ENCODE data around the gene NADK.

NADK gene

DNA sequence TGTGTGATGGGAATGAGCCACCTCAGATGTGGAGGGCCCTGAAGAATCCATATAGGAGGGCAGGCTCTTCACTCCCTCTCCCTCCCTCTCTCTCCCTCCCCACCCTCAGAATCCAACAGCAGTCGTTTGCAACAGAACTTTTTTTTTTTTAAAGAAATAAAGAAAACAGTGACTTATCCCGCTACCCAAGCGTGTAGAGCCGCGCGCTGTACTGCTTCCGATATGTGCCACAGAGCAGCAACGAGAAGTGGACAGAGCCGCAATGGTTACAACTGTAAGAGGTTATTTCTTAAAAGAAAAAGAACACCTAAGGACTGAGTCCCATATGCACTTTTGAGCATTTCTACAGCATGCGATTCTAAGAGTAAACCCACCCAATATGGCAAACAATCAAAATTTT, 7.4 kb upstream of the NADK start:
- no peak for DNase-seq

DNA sequence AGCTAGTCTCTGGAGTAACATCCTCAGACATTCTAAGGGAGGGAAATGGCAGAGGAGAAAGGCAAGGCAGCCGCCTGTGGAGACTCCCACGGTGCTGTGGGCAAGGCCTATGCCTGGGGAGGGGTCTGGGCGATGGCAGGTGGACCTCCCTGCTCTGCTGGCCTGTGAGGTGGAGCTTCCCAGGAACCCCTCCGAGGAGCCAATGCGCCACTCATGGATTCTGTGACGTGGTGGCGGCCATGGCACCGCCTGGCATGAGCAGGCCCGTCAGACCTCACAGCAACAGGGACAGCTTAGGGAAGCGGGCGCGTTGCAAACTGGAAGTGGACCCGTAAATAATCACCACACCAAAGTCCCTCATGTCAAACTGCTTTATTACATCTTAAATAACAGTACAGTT, 6.7 kb upstream of the NADK start:
- no peak for DNase-seq

DNA sequence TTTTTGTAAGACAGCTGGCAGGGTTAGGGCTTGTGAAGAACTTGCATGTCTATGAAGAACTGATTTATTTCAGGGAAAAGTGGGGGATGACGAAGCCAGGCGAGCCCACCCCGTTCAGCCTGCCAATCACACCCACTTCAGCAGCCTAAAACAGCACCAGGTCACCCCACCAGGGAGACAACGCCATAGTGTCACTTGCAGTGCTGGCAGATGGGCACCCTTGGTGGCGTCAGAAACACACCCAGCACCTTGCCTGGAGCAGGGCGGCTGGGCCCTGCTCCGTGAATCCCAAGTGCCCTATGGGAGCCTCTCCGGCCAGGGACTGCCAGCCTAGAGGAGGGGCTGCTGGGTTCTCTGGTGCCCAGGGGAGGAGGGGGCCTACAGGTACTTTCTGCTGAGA, 5.0 kb upstream of the NADK start:
- DNase-seq = no peak

DNA sequence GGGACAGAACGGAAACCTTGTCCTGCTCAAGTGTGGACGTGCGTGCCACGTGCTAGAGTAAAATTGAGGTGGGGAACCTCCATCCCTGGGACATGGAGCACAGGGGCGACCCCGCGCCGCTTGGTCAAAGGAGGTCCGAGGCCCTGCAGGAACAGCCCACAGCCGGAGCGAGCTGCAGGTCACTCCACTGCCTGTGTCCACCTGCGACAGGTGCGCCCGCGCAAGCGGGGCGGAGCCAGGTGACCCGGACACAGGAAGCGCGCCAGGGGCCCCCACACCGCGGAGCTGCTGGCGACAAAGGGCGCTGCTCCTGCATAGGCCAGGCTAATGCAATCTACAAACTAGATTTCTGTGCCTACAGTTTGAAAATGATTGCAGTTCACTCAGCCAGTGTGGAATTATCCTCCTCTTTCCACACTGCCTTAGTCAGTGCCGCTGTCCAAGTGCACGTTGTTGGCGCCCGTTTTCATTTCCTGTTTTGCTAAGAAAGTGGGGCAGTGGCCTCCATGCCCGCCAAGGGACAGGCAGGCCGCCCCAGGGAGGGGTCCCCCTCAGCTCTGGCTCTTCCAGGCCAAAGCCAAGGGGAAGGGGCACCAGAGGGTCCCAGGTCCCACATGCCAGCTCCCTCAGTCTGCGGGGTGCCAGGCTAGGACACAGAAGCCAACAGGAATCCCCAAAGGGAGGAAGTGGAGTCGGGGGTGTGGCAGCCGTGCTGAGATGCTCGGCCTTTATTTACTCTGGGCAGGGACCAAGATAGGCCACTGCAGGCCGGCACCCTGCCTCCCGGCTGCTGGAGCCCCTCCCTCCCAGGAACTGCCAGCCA, 4.3 kb upstream of the NADK start:
- no peak for DNase-seq

DNA sequence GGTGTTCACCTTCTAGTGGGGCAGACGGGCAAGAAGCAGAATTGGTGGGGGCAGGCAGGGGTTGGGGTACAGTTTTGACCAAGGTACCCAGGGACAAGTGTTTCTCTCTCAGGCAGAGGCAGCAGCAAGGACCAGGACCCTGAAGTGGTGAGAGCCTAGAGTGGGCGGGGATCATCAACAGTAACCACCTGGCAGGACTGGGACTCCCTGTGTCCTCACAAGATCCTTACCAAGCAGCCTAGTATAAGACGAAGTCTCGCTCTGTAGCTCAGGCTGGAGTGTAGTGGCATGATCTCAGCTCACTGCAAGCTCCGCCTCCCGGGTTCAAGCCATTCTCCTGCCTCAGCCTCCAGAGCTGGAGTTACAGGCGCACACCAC, 3.2 kb upstream of the NADK start:
- no peak for DNase-seq

DNA sequence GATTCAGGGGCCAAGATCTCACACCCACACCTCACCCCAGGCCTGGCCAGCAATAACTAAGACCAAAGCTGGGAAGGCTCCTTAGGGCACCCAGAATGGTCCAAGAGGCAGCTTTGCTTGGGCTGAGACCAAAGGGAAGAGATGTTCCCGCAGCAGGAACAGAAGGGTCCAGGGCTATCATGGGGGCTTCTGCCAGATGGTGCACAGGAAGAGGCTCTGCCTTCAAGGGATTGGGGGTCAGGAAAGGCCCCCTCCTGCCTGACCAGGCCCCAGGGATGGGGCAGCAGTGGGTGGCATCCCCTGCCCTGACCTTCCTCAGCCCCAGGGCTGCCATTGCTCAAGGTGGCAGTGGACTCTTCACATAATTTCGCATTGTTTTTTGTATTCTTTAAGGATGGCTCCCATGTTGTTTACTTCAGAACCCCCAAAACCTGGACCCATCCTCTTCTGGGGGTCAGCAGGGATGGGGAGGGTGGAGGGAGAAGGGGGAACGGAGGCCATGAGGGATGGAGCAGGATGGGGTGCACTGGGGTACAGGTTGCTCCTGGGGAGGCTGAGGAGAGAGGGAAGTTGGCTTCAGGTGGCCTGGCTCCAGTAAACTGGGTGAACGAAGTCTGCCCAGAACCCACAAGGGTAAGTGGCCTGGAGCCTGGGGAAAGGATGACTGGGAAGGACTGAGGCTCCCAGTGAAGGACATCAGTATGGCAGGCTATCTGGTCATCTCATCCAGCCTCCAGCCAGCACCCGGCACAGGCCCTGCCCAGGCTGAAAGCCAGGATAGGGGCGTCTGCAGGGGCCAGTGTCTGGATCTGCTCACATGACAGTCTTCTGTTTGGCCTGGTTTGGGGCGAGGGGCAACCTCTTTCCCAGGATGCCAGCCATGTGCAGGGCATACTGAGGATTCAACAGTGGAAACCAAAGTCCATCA, 2.6 kb upstream of the NADK start:
- no peak for DNase-seq

DNA sequence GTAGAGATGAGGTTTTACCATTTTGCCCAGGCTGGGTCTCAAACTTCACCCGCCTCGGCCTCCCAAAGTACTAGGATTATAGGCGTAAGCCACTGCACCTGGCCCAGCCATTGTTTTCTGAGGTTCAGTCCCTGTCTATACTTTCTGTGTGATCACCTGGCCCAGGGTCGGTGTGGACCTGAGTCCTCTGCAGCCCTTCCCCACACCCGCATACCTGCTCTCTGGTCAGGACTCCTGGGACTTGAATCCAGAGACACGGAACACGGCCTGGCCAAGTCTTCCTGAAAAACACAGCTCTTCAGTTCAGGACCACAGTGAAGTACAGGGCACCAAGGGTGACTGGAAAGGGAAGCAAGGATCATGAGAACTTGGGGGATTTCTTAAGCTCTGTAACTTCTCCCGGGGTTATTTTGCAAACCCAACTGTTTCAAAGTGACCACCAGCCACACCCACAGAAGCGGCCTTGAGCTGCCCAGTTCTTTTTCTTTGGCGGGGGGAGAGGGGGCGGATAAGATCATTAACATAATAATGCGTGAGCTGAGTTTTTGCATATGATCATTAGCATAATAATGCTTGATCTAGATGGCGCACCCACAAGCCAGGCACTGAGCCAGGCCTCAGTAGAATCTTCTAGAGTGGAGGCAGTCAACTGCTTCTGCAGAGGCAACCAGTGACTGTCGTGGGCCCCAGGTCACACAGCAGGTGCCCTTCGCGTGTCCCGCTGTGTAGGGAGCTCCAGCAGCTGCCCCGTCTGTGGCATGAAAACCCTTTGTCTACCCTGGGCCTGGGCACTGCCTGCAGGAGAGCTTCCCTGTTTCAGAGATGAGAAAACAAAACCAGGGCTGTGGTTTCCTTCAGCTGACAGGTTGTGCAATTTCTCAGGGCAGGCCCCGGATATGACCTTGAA, 1.7 kb upstream of the NADK start:
- DNase-seq = no peak

DNA sequence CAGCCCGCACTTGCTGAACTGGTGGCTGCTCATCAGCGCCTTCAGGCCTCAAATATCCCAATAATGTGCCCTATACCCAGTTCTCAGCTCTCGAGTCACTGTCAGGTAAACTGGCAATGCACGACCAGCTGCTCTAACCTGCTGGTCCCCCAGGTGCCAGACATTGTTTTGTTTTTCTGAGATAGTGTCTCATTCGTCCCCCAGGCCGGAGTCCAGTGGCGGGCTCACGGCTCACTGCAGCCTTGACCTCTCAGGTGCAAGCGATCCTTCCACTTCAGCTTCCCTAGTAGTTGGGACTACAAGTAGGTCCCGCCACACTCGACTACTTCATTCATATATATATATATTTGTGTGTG, 1.0 kb upstream of the NADK start:
- no peak for DNase-seq

DNA sequence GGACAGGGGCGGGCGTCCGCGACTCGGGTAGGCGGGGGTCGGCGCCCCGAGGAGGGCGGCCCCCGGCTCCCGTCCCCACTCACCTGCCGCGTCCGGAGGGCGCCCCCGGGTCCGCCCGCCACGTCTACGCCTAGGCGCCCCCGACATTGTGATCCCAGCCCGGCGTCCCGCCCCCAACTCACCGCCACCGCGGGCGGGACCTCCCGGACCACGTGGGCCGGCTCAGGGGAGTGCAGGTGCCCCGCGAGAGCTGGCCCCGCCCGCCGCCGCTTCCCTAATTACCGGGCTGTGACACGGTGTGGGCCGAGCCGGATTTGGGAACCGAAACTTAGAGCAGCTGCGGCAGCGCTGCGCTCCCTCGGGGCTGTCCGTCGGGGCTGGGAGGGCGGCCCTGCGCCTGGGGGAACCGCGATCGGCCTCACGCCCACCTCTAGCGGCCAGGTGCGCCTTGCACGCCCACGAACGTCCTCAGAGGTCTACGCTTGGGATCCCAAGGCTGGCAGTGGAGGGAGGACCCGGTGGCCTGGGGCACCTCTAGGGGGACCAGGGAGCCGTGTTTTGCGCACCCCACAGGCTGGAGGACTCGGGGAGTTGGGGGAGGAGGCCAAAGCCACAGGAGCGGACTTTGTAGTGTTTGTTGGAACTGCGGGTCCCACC, 521 bp upstream of the NADK start:
- peak; percentile 58 for DNase-seq

DNA sequence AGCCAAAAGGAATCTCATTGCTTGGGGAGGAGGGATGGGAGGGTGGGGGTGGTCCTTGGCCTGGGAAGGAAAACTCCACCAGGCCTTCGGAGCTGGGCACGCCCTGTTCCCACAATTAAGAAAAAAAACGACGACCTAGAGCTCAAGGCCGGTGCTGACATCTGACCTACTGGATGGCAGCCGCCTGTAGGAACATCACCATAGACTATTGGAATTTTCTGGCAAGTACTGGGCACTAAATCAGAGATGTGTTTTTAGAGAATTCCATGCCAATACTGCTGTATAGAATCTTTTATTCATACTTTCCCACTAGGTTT, 729 bp downstream of the NADK start:
- DNase-seq = no peak

DNA sequence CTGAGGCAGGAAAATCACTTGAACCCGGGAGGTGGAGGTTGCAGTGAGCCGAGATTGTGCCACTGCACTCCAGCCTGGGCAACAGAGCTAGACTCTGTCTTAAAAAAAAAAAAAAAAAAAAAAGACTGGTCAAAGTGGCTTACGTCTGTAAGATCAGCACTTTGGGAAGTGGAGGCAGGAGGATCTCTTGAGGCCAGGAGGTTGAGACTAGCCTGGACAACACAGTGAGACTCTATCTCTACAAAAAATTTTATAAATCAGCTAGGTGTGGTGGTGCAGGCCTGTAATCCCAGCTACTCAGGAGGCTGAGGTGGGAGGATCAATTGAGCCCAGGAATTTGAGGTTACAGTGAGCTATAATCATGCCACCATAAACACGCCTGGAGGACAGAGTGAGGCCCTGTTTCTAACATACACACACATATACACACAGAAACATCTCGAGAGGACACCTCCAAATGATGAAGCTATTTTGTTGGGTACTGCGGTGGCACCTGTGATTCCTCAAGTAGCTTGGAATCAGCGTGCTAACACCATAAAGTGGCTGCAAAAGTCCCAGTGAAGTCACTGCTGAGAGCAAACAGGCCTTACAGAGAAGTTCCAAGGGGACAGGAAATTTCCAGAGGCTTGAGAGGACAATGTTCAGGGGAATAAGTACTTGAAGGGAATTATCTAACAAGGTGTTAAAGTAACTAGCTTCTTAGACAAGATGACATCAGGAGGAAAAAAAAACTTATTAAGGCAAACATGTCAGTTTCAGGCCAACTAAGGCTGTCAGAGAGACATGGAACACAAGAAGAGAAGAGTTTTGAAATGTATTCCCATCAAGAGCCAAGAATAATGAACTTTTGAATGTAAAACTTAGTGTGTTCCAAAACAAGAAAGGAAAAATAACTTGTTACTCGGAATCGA, 1.3 kb downstream of the NADK start:
- DNase-seq = no peak

DNA sequence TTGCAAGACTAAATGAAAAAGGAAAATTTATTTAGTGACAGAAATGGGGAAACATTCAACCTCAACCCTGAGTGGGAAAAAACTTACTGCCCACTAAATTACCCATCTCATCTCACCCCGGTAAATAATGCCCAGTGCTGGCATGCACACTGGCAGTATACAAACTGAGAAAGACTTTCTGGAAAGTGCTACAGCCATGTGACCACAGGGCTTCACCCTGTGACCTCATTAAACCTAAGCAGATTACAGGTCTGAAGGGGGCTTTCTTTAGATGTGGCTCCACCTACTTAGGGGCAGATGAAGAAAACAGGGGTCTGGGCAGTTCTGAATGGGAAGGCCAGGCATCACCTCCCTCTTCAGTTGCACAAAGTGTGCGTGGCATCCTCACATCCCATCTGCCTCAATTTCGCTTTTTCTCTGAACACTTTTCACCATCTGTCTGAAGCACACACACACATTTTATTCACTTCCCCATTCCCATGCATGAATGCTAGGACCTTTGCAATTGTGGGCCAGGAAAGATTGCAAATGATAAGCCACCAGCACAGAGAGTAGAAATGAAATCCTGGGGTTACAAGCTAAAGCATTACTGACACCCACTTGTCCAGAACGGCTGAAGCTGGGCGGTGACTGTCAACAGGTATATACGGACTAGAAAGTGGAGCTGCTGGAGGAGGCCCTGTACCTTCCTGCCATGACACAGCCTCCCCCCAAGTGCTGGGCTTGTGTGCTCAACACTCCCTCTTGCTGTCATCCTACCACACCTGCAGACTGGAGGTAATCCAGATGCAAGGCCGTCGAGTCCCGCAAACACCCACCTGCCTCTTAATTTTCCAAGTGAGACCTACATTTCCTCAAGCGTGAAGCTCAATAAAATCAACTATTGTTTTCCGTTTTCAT, 2.7 kb downstream of the NADK start:
- DNase-seq = peak; percentile 68

DNA sequence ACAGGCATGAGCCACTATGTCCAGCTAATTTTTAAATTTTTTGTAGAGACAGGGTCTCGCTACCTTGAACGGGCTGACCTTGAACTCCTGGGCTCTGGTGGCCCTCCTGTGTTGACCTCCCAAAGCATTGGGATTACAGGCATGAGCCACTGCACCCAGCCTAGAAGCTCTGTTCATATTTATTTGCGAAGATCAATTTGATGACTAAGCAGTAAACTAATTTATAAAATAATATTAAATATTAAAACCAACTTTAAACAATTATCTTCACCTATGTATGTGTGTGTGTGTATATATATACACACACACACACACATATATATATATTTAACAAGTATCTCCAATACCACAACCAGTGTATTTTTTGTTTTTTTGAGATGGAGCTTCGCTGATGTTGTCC, 4.4 kb downstream of the NADK start:
- DNase-seq = no peak

DNA sequence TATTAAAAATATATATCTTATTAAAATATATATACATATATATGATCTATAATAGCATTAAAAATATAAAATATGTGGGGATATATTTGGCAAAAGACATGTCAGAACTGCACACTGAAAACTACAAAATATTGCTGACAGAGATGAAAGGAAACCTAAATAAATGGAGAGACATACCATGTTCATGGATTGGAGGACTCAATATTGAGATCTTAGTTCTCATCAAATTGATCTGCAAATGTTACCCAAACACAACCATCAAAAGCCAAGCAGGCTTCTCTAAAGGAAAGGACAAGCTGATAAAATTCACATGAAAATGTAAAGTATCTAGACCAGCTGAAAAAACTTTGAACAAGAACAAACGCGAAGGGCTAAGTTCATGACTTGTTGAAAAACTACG, 7.2 kb downstream of the NADK start:
- DNase-seq = no peak

DNA sequence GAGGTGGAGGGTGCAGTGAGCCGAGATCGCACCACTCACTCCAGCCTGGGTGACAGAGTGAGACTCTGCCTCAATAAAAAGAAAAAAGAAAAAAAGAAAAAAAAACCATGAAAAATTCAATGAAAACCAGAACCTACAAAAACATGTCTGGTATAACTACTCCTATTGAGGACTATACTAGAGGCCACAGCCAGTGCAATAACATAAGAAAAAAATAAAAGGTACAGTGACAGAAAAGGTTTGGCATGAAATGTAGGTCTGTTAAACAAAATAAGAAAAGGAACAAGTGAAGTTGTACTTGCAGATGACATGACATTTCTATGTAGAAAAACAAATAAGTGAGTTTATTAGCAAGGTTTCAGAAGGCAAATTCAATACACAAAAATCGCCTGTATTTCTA, 8.2 kb downstream of the NADK start:
- no peak for DNase-seq

DNA sequence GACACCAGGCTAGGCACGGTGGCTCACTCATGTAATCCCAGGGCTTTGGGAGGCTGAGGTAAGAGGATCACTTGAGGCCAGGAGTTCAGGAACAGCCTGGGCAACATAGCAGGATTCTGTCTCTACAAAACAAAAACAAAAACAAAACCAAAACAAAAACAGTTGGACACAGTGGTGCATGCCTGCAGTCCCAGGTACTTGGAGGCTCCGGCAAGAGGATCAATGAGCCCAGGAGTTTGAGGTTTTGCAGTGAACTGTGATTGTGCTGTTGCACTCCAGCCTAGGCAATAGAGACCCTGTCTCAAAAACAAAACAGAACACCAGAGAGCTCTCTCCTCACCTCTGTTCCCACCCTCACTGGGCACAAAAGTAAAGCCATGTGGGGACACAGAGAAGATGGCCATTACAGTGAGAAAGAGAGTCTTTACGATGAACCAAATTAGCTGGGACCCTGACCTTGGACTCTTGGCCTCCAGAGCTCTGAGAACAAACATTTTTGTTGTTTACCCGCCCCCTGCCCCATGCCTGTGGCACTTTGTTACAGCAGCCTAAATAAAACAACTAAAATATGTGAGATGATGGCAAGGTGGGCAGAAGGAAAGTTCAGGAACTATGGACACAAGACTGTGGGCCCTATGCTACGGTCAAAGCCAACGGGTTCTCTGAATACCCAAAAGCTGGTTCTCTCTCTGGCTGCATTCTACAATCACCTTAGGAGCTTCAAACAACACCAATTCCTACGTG, 9.8 kb downstream of the NADK start:
- no peak for DNase-seq

DNA sequence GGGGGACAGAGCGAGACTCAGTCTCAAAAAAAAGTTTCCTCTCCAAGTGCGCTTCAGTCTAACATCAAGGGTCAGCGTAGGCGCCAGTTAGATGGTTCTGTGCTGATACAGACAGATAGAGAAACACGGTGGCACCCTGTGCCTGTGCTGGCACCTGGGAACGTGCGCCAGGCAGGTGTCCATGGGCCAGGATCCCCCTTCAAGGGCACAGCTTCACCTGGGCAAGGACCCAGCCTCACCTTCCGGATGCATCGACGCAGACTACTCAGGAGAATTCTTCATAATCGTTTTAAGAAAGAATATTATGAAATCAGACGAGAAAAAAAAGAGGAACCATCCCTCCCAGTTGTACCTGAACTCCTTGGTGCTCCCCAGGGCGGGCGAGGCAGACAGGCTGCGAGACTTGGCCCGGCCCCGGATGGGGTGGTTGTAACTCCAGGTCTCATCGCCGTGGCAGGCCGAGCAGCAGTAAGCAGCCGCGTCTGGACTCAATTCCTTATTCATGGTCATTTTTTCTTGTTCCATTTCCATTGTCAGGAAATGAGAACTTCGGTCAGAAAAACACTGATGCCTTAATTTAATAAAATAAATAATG, 13.3 kb downstream of the NADK start:
- no peak for DNase-seq

DNA sequence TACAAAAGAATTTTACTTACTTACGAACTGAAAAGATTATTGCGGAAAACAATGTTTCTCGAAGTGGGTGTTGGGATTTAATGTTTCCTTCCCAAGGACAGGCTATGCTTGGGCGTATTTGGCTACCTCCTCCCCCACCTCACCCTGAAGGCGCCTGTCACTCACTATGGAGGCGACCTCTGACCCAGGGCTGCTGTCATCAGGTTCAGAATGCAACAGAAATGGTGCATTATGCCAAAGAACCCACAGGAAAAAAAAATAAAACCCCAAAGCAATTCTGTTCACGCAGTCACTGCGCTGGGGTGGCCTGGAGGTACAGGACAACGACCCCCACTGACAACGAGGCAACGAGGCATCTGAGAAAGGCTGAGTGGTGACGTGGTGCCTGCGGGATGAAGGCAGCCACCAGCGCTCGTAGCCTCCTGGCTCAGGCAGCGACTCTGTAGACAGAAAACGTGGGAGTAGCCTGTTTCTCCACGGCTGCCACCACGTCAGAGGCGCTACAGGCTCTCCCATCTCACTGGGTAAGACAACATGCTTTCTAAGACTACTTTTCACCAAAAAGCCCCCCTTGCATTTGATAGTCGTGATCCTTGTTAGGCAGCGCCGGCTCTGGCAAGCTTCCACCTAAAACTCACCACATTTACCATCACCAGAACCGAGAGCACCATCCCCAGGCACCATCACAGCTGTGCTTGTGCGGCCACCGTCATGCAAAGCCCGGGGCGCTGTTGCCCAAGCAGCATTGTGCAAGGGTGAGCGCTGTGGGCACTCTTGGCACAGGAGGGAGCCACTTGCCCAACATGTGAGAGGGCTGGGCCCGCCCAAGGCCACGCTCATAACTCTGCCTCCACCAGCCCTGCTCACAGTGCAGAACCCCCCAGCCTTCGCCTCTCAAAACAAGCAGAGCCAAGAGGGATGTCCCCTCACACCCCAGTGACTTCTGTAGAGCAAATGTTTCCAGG, 14.3 kb downstream of the NADK start:
- peak; percentile 86 for DNase-seq

Data from DMS79 treated with DMSO at 0.1 percent for 48 hours (cell line).